ENCODE measurements around the gene SUGP2. TPM values are rescaled to one million over a fixed set of nuclear protein-coding genes. Genes with fewer than 3 reads are reported as not detected.

SUGP2 gene
- total RNA-seq, 1 donor from 2014 or later = 29.5 TPM

GRCh38 chr19:19057317-19057716, 24.0 kb upstream of the SUGP2 start:
- Histone ChIP-seq H3K36me3 (ENCODE audit: control insufficient read depth, insufficient read depth, low read length) (no peaks in the 10 kb centered on the region), H3K4me3 (ENCODE audit: low read depth, low read length) (no peak overlapping the region), H3K27me3 (ENCODE audit: control insufficient read depth, insufficient read depth, low read length) (no peaks in the 10 kb centered on the region)
- TF ChIP-seq, protein P1, sequence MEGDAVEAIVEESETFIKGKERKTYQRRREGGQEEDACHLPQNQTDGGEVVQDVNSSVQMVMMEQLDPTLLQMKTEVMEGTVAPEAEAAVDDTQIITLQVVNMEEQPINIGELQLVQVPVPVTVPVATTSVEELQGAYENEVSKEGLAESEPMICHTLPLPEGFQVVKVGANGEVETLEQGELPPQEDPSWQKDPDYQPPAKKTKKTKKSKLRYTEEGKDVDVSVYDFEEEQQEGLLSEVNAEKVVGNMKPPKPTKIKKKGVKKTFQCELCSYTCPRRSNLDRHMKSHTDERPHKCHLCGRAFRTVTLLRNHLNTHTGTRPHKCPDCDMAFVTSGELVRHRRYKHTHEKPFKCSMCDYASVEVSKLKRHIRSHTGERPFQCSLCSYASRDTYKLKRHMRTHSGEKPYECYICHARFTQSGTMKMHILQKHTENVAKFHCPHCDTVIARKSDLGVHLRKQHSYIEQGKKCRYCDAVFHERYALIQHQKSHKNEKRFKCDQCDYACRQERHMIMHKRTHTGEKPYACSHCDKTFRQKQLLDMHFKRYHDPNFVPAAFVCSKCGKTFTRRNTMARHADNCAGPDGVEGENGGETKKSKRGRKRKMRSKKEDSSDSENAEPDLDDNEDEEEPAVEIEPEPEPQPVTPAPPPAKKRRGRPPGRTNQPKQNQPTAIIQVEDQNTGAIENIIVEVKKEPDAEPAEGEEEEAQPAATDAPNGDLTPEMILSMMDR (IDR thresholded peaks at IDR 0.05; ENCODE audit: insufficient read depth, low read length, poor library complexity, severe bottlenecking) = no peak
- DNase-seq (ENCODE audit: low read depth) = no peak

DNA sequence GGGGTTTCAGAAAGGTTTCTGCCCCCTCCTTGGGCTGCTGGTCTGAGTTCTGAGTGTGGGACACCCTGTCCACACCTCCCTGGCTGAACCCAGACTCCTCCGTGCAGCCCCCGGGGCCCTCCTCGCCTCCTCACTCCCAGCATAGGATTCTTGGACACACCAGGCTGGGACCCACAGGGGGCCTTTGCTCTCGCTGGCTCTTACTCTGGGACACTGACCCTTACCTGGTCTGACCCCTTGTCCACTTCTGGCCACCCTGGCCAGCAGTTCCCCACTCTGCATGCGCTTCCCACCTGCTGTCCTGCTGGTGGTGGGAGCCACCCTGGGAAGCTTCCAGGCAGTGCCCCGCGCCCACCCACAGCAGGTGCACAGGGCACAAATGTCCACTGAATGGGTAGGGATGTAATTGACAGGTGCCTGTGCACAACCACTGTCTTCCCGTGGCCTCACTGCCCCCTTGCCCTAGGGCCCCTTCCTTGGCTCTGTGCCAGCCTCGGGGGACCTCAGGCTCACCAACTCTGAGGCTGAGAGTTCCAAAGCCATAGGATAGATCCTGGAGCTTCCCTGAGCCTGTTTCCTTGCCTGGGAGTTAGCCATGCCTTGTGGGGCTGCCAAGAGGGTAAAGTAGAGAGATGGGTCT, 23.4 kb upstream of the SUGP2 start:
- TF ChIP-seq, protein P1 (IDR thresholded peaks at IDR 0.05; ENCODE audit: insufficient read depth, low read length, poor library complexity, severe bottlenecking) = no peak
- Histone ChIP-seq H3K36me3 (ENCODE audit: control insufficient read depth, insufficient read depth, low read length) (peaks cover 1% of the 10 kb centered on the region), H3K27me3 (ENCODE audit: control insufficient read depth, insufficient read depth, low read length) (no peaks in the 10 kb centered on the region), H3K4me3 (ENCODE audit: low read depth, low read length) (no peak overlapping the region)
- no peak for DNase-seq (ENCODE audit: low read depth)

- Histone ChIP-seq H3K4me3 (ENCODE audit: low read depth, low read length) (no peak overlapping the region), H3K27me3 (ENCODE audit: control insufficient read depth, insufficient read depth, low read length) (no peaks in the 10 kb centered on the region), H3K36me3 (ENCODE audit: control insufficient read depth, insufficient read depth, low read length) (peaks cover 1% of the 10 kb centered on the region)
- DNase-seq (ENCODE audit: low read depth) = no peak
- TF ChIP-seq, protein P1 (IDR thresholded peaks at IDR 0.05; ENCODE audit: insufficient read depth, low read length, poor library complexity, severe bottlenecking) = no peak
These were observed 22.4 kb upstream of the SUGP2 start for GRCh38 chr19:19055701-19056100.

GRCh38 chr19:19054939-19055440, 21.7 kb upstream of the SUGP2 start:
- Histone ChIP-seq H3K4me3 (ENCODE audit: low read depth, low read length) (no peak overlapping the region), H3K27me3 (ENCODE audit: control insufficient read depth, insufficient read depth, low read length) (no peaks in the 10 kb centered on the region), H3K36me3 (ENCODE audit: control insufficient read depth, insufficient read depth, low read length) (peaks cover 1% of the 10 kb centered on the region)
- TF ChIP-seq, protein P1 (IDR thresholded peaks at IDR 0.05; ENCODE audit: insufficient read depth, low read length, poor library complexity, severe bottlenecking) = no peak
- no peak for DNase-seq (ENCODE audit: low read depth)

DNA sequence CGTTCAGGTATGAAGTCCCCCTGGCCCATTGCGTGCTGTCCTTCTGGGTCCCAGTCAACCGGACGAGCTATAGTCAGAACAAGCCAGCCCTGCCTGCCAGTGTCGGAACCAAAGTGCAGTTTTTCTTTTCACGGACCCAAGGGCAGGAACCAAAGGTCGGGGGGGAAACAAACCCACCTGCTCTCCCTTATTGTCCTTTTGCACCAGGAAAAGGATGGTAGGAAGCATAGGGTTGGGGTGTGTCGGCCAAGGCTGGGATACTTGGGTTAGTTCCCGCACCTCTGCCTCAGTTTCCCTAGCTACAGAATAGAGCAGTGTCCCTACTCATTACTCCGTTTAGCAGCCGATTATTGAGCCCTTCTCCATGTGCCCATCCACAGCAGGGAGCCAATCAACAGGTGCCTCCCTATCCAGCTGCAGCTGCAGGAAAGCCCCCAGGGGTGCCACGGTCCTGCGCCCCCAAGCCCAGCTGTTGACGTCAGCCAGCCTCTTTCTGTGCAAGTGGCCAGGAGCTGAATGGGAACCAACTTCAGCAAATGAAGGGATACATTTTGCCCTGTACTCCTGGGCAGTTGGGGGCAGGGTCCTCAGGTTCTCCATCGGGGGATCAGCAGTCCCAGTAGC, 21.1 kb upstream of the SUGP2 start:
- no peaks in the 10 kb centered on the region for H3K27me3 ChIP-seq (ENCODE audit: control insufficient read depth, insufficient read depth, low read length)
- no peak for DNase-seq (ENCODE audit: low read depth)
- no peak overlapping the region for H3K4me3 ChIP-seq (ENCODE audit: low read depth, low read length)
- peaks cover 1% of the 10 kb centered on the region for H3K36me3 ChIP-seq (ENCODE audit: control insufficient read depth, insufficient read depth, low read length)
- TF ChIP-seq, protein P1 (IDR thresholded peaks at IDR 0.05; ENCODE audit: insufficient read depth, low read length, poor library complexity, severe bottlenecking) = no peak

All from kidney epithelial cell (primary cell).